Muscle of back (tissue), 11 donors: ENCODE results near the gene ANKS1B. TPM values are rescaled to one million over a fixed set of nuclear protein-coding genes. Genes with fewer than 3 reads are reported as not detected.

ENCODE experiments used
- DNase-seq, 3 donors: peaks; one replicate each; pipeline versions ENCODE4 v3.0.0 to v3.0.0-alpha.2; 2013
- polyA plus RNA-seq, 10 donors: library from polyadenylated mRNA; unstranded; fragments of 120-200 nt; gene quantifications; one replicate each; pipeline ENCODE4 v1.2.1, GENCODE V29; 2013; ENCODE audit not compliant: insufficient read length in 10 of 10

The ANKS1B gene
- polyA plus RNA-seq, 10 donors, result 2.1 to 4.8 (median 3.1) TPM

DNA sequence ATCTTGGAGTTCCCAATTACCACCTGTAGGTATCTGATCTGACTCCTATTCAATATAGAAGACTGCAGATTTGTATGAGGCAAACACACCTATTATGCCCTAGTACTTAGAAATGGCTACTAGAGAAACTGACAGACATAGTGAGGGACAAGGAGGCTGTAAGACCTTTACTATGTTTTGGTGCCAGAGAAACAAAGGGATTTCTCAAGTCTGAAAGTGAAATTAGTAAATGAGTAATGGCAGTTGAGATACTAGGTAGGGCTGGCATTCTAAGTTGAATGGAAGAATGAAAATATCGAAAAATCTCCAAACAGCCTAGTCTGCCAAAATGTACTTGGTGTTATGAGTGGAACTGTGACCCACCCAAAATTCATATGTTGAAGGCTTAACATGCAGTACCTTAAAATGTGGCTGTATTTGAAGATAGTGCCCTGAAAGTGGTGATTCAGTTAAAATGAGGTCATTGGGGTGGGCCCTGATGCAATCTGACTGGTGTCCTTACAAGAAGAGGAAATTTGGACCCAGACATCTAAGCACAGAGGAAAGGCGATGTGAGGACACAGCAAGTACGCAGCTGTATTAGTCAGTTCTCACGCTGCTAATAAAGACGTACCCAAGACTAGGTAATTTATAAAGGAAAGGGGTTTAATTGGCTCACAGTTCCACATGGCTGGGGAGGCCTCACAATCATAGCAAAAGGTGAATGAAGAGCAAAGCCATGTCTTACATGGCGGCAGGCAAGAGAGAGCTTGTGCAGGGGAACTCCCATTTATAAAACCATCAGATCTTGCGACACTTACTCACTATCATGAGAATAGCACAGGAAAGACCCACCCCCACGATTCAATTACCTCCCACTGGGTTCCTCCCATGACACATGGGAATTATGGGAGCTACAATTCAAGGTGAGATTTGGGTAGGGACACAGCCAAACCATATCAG, 1212.7 kb downstream of the ANKS1B start:
- DNase-seq, result no peak

DNA sequence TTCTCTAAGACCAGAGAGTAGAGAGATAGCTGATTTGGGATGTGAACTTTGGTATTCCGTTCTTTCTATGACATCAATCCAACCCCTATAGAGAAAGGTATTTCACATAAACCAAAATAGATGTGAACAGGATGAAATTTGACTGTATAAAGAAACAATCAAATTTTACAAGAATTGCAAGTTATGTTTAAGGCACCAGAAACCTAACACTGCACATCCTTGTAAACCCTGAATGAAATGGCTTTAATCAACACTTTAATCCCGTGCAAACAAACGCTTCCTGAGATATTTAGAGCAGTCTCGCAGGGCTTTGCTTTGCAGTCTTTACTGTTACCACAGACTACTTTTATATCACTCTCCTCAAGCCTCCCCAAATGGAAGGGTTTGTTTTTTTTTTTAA, 1214.5 kb downstream of the ANKS1B start:
- no peak for DNase-seq

DNA sequence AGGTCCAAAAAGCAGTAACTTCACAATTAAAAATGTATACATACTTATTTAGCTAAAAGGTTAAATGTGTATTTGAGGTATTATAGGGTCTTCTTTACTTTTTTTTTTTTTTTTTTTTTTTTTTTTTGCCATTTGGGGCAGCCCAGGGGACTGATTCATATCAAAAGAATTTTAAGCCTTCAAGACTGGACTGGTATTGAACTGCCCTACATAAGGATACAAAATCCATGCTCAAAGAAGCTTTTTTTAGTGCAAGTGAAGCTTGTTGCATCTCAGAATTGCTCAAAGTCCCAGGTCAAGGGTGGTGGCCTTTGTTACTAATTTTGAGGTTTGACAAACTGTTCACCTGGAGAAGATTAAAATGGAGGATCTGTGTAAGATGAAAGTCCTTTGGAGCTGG, 1215.7 kb downstream of the ANKS1B start:
- DNase-seq, result no peak

DNA sequence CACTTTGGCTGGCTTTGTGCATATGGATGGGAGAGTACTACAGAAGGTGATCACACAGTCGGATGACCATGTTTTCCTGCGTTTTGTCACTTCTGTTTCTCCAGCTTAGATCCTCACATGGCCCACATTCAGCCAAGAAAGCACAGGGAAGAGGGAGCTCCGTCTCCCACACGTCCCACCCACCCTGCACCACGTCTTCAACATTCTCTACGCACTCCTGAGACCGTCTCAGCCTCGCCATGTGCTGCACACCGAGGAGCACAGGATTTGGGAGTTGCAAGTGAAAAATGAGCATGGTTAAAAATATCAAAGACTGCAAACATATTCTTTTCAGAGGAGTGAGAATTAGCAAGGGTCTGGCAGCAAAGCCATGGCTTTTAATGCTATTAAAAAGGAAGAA, 1217.5 kb downstream of the ANKS1B start:
- no peak for DNase-seq

DNA sequence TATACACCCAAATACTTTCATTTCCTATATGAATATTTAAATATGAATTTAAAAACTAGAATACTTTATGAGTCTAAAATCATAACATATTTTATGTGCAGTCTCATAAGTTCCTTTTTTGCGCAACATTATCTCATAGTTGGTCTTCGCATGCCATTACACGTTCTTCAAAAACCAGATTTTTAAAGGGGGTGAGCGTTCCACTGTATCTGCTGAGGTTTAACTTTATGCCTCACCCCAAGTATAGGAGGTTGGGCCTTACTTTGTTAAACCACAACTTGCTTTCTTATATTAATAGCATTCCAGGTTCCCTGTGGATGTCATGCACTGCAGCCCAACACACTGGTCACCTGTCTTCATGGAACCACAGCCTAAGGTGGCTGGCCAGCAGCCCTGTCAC, 1221.1 kb downstream of the ANKS1B start:
- DNase-seq, result no peak

DNA sequence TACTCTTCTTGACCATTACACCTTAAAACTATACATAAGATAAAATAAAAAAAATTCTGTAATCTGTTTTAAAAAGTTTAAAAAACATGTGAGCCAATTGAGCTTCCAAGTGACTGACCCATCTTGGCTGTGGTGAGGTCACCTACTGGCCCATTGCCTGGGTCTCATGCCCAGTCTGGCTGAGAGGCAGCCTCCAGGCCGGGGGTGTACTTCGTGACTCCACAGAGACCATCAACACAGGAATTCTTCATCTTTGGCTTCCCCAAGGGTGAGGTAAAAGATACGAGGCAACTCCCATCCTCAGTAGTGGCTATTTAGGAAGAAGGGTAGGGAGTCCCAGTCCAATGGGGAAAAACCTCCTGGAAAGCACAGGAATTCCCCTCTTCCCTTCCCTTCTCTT, 1226.4 kb downstream of the ANKS1B start:
- peak in 1 of 3 donors; percentile 18 for DNase-seq

DNA sequence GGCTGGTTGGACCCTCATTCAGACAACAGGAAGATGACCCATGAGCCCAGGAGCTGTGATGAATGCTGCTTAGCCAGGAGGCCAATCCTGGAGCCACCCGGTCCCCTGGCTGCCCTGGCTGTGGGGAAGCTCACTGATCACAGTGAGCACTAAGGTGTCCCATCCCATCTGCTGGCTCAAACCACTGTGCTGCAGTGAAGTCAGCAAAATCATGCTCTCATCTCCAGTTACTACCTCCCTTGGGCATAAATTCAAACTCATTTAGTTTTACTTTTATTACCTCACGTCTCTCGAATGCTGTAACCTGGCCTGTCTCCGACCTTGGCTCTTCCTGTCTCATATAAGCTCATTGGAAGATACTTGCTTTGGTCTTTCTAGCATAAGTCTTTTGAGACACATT, 1227.3 kb downstream of the ANKS1B start:
- DNase-seq, result peak in 1 of 3 donors; percentile 25

DNA sequence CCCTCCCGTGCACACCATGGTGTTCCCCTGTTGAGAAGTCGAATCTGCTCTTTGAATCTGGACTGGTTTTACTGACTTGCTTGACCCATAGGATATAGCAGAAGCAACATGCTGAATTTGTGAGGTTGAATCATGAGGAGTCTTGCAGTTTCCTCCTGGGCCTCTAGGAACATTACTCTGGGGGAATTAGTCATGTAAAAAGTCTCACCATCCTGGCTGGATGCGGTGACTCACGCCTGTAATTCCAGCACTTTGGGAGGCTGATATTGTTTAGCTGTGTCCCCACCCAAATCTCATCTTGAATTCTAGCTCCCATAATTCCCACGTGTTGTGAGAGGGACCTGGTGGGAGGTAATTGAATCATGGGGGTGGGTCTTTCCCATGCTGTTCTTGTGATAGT, 1228.9 kb downstream of the ANKS1B start:
- peak in 1 of 3 donors; percentile 43 for DNase-seq

DNA sequence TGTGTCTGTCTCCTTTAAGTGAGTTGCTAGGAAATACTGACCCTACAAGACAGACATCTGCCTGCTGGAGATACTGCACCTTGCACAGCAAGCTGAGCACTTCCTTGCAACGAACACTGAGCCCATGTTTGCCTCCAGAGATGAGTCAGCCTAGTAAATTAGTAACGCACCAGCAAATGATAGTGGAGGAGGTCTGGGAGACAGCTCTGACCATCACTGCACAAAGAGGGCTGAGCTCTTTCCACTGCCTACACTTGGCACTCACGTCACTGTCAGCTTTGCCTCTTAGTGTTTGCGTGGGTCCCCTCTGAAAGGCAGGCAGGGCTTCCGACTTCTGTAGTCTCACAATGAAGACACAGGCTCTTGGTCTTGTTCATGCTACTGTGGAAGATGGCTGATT, 1230.6 kb downstream of the ANKS1B start:
- DNase-seq, result no peak

DNA sequence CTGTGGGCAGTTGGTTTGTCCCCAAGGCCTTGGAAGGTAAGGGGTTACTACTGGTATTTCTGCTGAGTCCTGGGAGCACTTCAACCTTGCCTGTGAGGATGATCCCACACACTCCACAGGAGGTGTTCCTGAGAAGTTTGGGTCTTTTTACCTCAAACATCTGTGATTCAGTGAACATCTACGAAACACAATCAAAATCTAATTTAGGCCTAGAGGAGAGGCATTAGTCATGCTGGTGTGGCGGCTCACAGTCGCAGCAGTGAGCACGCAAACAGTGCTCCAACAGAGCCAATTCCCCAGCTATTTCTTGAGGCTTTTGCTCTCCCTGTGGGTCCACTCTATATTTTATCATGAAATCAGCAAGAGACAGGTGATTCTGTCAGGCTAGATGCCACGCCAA, 1232.0 kb downstream of the ANKS1B start:
- DNase-seq, result peak in 1 of 3 donors; percentile 32

DNA sequence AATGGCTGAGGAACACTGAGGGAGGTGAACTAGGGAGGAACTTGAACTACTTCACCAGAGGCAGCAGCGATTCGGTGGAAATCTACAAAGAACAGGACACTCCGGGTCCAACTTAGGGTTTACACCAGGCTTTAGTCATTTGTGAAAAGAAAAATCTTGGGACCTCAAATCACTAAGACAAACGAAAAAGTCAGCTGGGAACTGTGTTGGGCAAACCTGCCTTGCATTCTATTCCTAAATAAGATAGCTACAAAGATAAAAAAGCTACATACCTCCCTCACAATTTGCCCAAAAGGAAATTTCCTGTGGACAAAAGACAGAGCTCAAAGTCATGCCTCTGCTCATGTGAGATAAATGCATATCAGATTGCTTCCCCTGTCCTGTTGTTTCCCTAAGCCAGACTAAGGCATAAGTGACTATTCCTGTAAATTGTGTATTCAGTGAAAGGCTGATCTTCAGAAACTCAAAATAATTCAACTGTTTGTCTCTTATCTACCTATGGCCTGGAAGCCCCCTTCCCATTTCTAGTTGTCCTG, 1233.1 kb downstream of the ANKS1B start:
- DNase-seq, result no peak

DNA sequence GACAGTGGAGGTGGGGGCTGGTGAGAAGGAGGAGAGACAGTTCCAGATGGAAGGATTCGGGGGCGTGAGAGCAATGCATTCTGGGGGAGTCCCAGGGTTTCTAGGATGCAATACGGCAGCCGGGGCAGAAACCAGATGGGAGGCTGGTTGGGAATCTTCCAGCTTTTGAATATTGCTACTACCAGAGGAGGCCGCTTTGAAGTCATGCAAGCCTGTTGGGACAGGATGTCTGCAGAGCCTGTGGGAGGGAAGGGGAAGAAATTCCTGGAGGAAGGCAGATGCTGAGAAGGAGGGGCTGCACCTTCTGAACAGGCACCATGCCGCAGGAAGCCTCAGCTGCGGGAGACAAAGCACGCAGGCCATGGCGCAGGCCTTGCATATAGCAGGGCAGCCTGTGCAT, 1234.2 kb downstream of the ANKS1B start:
- peak in 1 of 3 donors; percentile 32 for DNase-seq

DNA sequence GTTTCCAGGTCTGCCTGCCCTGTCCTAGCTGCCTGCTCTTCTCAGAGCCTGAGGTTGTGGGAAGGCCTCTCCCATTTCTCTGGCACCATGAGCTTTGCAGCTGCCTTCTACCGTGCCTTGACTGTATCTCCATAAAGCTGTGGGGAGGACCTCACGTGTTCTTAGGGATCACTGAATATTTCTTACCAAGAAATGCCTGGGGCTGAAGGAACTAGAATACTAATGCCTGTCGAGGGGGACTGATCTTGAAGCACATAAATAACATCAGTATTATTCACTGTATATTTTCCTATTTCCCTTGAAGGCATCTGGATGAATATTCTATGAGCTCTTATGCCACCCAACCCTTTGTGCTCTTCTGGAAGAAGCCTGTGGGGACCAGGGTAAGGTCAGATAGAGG, 1236.3 kb downstream of the ANKS1B start:
- DNase-seq, result no peak

DNA sequence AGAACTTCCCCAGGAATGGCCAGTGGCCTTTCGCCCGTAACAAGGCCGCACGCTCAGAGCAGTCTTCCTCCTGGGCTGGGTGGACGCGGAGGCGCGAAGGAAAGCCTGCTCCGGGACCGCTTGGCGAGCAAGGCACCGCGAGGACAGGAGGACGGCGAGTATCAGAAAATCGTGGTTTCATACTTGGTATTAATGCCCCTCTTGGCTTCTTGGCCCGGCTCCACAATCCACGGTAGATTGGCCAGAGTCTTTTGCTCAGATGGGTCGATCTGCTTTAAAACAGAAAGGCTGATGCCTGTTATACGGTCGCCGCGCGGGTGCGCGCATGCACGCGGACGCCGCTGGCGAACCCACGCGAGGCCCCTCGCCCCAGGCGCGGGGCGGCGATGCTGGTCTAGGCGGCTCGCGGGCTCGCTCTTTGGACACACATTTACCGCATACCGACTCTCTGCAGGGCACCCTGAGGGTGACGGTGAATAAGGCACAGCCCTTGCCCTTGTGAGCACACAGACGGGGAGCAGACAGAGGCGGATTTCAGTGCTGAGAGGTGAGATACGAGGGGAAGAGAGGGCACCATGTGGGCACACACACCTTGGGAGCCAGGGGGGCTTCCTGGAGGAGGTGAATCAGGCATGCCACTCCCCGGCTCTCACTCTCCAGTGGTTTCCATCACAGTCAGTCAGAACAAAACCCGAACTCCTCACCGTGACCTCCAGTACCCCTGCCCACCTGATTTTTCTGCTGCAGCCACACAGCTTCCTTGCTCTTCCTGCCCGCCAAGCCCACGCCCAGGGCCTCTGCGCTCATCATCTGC, 1239.0 kb downstream of the ANKS1B start:
- DNase-seq, result peak in 2 of 3 donors; percentile 56 to 85

DNA sequence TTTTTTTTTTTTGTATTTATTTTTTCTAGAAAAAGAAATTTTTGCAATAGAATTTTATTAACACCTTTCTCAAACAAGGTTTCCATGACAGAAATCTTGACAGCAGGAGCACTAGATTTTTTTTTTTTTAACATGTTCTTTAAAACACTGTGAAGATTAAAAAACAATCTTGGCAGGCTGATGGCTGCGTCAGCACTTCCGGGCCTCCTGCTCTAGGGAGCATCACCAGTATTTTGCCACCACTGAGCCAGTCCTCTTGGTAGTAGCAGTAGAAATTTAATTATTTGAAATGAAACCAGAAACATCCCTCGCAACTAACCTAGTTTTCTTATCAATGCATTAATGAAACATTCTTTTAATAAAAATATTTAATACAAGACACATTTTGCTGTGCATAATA, 1240.1 kb downstream of the ANKS1B start:
- DNase-seq, result no peak

DNA sequence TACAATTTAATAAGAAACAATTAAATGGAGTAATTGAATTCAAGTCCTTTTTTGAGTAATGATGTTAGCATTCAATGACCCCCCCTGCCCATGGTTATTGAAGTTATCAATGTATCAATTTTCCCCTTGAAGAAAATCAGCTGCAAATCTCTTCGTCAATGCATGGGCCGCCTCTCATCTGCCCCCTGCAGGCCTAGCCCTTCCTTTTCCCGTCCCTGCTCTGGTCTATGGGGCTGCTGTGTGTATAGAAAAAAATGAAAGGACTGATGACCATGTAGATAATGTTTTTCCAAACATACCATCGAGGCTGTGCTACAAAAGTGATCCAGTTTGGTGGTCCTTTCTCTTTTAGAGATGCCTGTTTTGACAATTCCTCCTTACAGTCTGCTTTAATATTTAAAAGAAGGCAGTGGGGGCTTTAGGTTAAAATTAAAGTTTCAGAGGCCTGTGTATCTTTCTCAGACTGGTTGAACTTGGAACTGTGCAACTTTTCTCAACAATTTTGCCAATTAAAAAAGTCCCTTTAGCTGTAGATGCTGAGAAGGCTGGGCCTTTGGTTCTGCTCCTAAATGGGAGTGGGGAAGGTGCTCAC, 1241.3 kb downstream of the ANKS1B start:
- peak in 1 of 3 donors; percentile 20 for DNase-seq

DNA sequence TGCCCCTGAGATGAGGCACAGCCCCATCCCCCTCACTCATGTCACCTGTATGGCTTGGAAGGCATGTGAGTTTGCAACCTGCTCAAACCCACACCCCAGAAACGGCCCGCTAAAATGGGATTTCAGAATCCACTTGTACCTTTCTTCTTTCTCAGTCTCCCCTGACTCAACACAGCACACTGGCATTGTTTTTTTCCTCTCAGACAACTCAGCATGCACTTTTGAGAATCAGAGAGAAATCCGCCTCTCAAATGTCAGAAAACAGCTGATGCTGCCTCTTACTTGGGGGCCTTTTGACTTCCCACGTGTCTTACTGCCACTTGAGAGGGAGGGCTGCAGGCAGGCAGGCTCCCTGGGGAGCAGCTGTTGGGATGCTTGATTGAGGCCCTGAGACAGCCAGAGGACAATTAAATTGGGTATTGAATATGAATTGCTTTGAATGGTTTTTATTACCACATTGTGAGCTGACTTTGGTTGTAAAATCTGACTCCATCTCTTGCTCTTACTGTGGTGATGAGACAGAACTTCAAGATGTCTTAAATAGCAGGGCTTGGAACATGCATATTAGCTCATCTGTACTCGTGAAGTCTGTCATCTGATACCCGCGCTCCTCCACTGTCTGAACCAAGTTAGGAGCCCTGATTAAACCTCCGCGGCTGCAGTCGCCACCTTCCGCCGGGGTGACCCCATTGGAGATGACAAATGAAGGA, 1243.0 kb downstream of the ANKS1B start:
- peak in 1 of 3 donors; percentile 11 for DNase-seq

DNA sequence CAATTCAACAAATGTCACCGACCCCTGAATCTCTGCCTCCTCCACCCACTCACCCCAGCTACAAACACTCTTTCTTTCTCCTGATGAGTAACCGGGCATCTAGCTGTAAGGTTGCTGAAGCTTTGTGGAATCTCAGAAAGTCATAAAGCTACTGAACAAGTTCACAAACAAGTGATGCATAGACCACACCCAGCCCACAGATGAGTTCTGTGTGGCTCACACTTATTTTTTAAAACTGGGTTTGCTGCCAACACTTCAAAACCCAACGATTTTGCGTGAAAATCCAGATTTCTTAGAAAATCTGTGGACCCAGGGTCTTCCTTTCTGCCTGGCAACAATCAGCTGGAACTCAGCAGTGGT, 1243.6 kb downstream of the ANKS1B start:
- no peak for DNase-seq

DNA sequence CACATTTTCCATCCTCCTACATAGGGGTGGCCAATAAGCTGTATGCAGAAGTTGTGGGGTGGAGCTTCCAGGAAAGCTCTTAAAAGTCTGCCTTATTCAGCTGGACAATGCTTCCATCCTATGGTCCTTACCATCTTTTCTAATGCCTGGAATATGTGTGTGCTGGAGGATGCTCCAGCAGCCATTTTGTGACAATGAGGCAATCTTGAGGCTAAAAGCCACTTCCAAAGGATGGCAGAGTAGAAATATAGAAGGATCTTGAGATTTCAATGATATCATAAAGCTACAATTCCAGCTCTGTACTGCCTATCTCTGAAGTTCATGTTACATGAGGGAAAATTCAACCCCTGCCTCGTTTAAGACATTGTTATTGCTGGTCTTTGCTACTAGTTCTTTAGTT, 1244.0 kb downstream of the ANKS1B start:
- DNase-seq, result no peak

DNA sequence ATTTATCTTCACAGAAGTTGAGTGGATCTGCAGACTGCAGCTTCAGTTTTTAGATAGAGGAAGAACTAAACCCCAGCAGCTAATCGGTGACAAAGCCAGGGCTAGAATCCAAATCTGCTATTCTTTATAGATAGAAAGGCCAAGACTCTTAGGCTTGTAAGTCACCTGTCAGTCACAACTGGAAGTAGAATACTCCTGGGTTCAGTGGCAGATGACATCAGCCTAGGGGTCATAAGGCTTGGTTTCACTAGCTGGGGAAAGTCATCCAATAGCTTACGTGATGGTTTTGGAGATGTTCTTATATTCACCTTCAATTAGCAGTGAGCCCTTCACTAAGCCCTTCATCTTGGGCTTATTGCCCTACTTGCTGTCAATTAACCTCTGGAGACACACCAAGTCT, 1246.2 kb downstream of the ANKS1B start:
- DNase-seq, result no peak

DNA sequence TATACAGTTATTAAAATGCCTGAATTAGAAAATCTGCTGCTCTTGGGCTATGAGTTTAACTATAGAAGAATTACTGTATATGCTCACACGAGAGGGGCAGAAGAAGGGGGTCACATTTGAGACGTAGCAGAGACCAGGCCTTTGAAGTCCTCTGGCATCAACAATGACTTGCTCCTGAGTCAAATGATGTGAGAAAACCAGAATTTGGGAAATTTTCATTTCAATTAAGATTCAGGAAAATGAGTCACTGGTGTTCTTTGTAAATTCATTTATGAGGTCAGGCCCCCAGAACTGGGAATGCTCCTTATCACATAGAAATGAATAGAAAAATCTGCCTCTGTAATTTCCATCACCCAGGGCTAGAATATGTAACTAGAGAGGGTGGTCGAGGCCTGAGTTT, 1246.7 kb downstream of the ANKS1B start:
- no peak for DNase-seq

DNA sequence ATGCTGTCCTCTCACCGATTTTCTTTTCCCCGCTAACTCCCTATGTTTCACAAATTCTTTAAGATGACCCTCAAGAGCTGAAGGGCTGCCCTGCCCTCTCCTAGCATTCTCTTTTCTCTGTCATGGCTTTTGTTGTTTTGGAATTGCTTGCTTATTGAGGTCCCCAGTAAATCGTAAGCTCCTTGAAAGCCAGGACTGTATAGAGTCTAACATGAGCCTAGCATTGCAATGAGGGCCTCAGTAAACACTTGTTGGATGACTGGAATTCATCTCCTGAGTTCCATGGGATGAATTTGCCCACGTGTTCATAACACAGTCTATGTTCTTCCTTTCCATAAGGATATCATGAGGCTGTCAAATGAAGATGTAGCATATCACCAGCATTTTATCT, 1247.4 kb downstream of the ANKS1B start:
- no peak for DNase-seq
